ENCODE measurements around the gene GH2.

The GH2 gene

DNA sequence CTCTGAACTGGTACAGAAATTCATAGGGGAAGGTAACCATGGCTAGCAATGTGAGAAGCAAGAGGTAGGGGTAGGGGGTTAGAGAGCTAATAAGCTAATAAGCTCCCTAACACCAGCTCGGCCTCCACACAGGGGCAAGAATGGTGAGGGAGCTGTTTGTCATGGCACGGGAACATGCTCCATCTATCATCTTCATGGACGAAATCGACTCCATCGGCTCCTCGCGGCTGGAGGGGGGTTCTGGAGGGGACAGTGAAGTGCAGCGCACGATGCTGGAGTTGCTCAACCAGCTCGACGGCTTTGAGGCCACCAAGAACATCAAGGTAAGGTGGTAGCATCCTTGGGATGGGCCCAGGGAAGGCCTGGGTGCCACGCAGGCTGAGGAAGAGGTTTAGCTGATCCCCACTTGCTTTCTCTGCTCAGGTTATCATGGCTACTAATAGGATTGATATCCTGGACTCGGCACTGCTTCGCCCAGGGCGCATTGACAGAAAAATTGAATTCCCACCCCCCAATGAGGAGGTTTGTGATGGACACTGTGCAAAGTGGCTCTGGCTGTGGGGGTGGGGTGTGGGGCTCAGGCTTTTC, 50.7 kb downstream of the GH2 start:
- no peak for TF ChIP-seq CTCF (conservative IDR thresholded peaks at IDR 0.05; ENCODE audit: low read depth, low read length)
- no peak overlapping the region for H3K4me3 ChIP-seq (ENCODE audit: low read depth, low read length)
- no peak for DNase-seq (ENCODE audit: low read depth)

DNA sequence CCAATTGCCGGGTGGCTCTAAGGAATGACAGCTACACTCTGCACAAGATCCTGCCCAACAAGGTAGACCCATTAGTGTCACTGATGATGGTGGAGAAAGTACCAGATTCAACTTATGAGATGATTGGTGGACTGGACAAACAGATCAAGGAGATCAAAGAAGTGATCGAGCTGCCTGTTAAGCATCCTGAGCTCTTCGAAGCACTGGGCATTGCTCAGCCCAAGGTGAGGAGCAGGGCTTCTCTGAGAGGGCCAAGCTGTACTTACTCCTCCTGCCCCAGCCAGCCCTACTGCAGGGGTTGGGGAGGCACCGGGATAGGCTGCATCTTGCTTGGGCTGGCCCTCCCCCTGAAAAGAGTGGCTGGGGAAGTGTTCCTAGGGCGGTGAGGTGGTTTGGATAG, 51.5 kb downstream of the GH2 start:
- H3K4me3 ChIP-seq (ENCODE audit: low read depth, low read length), result no peak overlapping the region
- no peak for DNase-seq (ENCODE audit: low read depth)
- TF ChIP-seq CTCF (conservative IDR thresholded peaks at IDR 0.05; ENCODE audit: low read depth, low read length), result no peak
